ENCODE results near the gene ZNF239.
"Not testable (repeated sequence)": the region's sequence is repeated elsewhere in the genome, so short reads cannot be mapped to it uniquely, and the experiment has no call there.

ZNF239 gene

DNA sequence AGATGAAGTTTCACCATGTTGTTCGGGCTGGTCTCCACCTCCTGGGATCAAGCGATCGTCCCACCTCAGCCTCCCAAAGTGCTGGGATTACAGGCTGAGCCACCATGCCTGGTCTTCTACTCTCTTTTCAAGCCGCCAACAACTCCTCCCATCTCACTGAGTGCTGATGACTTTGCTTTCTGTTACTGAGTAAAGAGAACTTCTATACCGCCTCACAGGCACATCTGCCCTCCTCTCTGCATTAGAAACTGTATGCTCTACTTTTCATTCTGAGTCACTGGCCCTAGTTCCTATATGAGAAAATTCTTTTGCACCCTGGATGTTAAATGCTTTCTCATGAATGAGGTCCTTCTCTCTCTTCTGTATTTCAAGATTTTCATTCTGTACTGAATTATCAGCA is 2.2 kb upstream of the ZNF239 start:
- no peak for DNase-seq (ENCODE audit: low read depth in 2 of 2)

DNA sequence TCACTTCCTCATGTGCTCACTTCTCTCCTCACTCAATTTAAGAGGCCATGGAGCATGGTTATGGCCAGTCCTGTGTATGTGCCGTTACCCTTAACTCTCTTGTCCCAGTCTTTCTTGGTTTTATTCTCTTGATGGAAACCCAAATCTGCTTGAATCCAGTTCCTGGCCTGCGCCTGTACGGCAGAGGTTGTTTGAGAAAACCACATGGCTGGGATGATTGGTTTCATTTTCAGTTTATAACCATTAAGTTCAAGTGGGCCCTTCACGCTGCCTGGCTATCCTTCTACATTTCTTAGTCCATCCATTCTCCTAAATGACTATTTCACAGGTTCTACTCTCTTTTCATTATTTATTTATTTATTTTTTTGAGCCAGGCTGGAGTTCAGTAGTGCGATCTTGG is 1.6 kb upstream of the ZNF239 start:
- no peak for DNase-seq (ENCODE audit: low read depth in 2 of 2)

DNA sequence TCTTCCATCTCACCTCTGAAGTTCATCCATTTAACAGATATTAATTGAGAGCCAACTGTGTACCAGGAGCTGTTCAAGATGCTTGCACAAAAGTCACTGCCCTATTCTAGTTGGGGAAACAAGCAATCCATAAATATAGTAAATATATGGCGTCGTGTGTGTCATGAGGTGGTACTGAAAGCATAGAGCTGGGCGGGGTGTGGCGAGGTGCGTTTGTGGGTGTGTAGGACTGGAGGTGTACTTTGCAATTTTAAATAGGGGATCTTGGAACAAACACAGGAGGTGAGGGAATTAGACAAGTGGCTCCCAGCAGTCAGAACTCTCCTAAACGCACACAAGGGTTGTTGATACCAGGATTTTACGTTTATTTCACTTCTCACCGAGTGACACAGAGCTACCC is 490 bp upstream of the ZNF239 start:
- DNase-seq (ENCODE audit: low read depth in 2 of 2), result no peak

DNA sequence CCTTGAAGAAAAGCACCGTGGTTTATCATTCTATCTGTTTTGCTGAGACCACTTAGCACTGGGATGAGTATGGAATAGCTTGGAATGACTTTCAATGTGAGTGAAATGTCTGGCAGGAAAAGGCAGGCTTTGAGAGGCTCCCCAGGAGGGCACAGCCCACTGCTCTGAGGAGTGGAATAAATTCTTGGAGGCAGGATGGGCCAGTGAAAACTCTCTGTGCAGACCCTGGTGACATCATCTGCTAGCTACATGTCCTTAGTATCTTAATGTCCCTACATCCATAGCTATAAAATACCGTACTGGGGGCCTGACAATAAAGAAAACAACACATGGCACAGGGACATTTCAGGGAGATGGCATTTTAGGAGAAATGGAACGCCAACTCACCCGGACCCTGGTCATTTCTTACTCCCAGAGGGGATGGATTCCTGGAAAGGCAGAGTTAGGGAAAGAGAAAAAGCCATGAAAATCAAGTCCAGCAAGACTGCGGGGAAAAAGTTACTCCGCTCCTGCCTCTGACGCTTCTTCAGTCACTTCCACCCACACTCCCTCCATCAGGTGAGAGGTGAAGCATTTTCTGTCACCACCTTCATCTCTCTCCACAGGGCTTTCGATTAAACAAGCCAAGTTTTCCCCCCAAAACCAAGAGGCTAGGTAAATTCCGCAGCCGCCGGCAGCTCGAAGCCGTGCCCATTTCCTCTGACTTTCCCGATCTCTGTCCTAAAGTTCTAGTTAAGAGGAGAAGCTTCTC is 991 bp downstream of the ZNF239 start:
- no peak for DNase-seq (ENCODE audit: low read depth in 2 of 2)

DNA sequence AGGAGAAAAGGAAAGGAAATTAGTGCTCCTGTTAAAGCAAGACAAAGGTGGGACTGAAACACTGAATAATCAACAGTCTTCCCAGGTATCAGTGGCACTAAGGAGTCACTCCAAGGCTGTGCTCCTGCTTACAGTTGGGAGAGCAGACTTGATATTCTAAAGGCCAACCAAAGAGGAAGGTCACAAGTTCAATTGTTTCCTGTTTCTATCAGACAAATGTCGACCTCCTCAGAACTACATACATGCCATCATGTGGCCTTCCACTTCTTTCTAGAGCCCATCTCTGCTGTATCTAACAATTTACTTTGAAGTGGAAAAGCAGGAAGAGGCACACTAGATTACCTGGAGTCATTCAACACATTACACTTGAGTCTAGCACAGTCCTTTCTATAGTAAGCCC is 3.4 kb downstream of the ZNF239 start:
- DNase-seq (ENCODE audit: low read depth in 2 of 2), result no peak

DNA sequence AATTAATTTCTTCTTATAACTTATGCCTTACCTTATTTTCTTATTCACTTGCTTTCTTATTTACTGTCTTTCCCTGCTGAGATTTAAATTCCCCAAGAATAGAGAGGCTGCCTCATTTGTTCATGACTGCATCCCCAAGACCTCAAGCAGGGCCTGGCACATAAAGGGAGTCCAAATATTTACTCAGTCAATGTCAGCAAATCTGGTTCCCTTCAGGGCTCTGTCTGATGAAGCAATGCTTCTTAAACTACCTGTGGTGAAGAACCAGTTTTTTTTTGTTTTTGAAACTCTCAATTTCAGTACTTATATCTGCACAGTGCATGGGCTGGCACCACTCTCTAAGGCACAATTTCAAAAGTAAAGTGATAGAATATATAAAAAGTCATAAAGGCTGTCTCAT is 4.7 kb downstream of the ZNF239 start:
- no peak for DNase-seq (ENCODE audit: low read depth in 2 of 2)

DNA sequence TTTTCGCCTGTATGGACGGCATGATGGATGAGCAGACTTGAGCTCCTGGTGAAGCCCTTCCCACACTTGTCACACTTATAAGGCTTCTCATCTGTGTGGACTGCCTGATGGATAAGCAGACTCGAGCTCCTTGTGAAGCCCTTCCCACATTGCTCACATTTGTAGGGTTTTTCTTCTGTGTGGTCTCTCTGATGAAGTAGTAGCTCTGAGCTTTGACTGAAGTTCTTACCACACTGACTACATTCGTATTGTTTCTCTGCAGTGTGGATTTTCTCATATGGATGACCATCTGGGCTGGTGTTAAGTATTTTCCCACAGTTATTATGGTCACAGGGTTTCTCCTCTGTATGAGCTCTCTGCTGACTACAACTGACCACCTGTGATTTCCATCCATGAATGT is 17.2 kb downstream of the ZNF239 start:
- DNase-seq (ENCODE audit: low read depth in 2 of 2), result no peak

DNA sequence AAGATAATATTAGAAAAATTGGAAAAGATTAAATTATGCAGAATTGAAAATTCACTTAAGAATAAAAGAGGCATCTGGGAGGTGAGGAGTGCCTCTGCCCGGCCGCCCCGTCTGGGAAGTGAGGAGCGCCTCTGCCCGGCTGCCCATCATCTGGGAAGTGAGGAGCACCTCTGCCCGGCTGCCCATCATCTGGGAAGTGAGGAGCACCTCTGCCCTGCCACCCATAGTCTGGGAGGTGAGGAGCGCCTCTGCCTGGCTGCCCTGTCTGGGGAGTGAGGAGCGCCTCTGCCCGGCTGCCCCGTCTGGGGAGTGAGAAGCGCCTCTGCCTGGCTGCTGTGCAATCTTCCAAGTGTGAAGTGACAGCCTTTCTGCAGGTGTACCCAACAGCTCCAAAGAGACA is 30.7 kb downstream of the ZNF239 start:
- not testable (repeated sequence) for DNase-seq (ENCODE audit: low read depth in 2 of 2)

DNA sequence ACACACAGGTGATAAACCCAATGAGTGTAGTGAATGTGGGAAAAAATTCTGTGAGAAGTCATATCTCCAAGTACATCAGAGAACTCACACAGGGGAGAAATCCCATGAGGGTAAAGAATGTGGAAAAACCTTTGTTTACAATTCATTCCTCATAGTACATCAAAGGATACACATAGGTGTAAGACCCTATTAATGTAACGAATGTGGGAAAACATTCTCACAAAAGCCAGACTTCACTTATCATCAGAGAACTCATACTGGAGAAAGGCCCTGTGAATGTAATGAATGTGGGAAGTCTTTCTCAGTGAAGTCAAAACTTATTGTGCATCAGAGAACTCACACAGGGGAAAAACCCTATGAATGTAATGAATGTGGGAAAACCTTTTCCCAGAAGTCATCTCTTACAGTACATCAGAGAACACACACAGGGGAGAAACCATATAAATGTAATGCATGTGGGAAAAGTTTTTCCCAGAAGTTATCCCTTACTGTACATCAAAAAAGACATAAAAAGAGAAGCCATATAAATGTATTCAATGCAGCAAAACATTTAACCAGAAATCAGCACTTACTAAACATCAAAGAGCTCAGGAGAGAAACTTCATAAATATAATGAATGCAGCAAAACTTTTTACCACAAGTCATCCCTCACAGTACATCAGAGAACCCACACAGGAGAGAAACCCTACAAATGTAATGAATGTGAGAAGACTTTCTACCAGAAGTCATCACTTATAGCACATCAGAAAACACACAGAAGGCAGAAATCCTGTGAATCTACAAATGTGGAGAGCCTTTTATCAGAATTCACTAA is 49.8 kb downstream of the ZNF239 start:
- no peak for DNase-seq (ENCODE audit: low read depth in 2 of 2)
